Kidney (tissue), 14 donors: ENCODE results near the gene ORM2. TPM values are rescaled to one million over a fixed set of nuclear protein-coding genes. Genes with fewer than 3 reads are reported as not detected.

Experiments
- DNase-seq, 5 donors: peaks; one replicate each; pipeline ENCODE4 v3.0.0-alpha.2; 2013 to 2020
- FAIRE-seq: peaks from 2 replicates; lab custom pipeline; 2012; peaks lifted over from hg19 to GRCh38; lab: Jason Lieb, UNC
- H3K27ac ChIP-seq, 2 donors: one replicate each; pipeline ENCODE4 v1.7.0; 2013; ENCODE audit warnings: low read depth in 2 of 2, low read length in 2 of 2, inconsistent platforms in 1 of 2
- H3K27me3 ChIP-seq: one replicate; pipeline ENCODE4 v1.7.1; 2013; ENCODE audit warnings: low read length, inconsistent platforms; ENCODE audit not compliant: control insufficient read depth, insufficient read depth
- H3K36me3 ChIP-seq, 3 donors: one replicate each; pipeline versions ENCODE4 v1.7.0 to v1.7.1; 2013; ENCODE audit warnings: low read length in 3 of 3, control low read depth in 1 of 3, inconsistent platforms in 1 of 3; ENCODE audit not compliant: insufficient read depth in 3 of 3, control insufficient read depth in 2 of 3
- H3K4me1 ChIP-seq, 3 donors: one replicate each; pipeline versions ENCODE4 v1.7.0 to v1.7.1; 2013; ENCODE audit warnings: low read length in 3 of 3, inconsistent platforms in 1 of 3, low read depth in 1 of 3; ENCODE audit not compliant: control insufficient read depth in 2 of 3, insufficient read depth in 2 of 3
- H3K4me3 ChIP-seq, 3 donors: one replicate each; pipeline versions ENCODE4 v1.7.0 to v1.8.1; 2013; ENCODE audit warnings: low read length in 3 of 3, control low read depth in 1 of 3, inconsistent platforms in 1 of 3
- H3K9ac ChIP-seq, 3 donors: one replicate each; pipeline versions ENCODE4 v1.7.0 to v1.7.1; 2013; ENCODE audit warnings: low read length in 3 of 3, control low read depth in 1 of 3, inconsistent platforms in 1 of 3
- H3K9me3 ChIP-seq, 3 donors: one replicate each; pipeline versions ENCODE4 v1.7.0 to v1.7.1; 2013; ENCODE audit warnings: low read length in 3 of 3, control low read depth in 1 of 3, inconsistent platforms in 1 of 3; ENCODE audit not compliant: control insufficient read depth in 2 of 3, insufficient read depth in 1 of 3
- intact Hi-C: fragments of 100-400 bp; cut with DNase I; formaldehyde crosslinking; loops from one replicate; pipeline ENCODE4 v1.11.1; 2022
- polyA plus RNA-seq: library from polyadenylated mRNA; stranded (reverse); fragments of 350-450 nt; fragmentation: Illumina TruSeq; extraction: RNeasy Lipid Tissue Mini Kit (QIAGEN cat#74804); gene quantifications from one replicate; pipeline ENCODE4 v1.2.3, GENCODE V29; 2014; ENCODE audit warnings: low read depth, low replicate concordance; ENCODE audit not compliant: insufficient read depth
- total RNA-seq: library from RNA; stranded (reverse); fragmentation: NEBNext Ultra II Directional; extraction: Animal tissue kit (Norgen Biotek cat#: 25700); gene quantifications from one replicate; pipeline ENCODE4 v1.2.1, GENCODE V29; 2021
- TF ChIP-seq, protein P1 (sequence below): IDR thresholded peaks from 3 replicates; pipeline ENCODE4 v1.5.1; 2012; ENCODE audit warnings: mild to moderate bottlenecking, moderate library complexity, borderline replicate concordance; ENCODE audit not compliant: insufficient read depth; ENCODE audit errors: extremely low read depth
- donor health status: control.
- donor health status: control.
- donor health status: control.
- donor health status: control.
- donor health status: control.
- donor health status: DM: yes; HTN: yes; CAD: no.
- donor health status: Normal renal cell carcinoma (clear cell type).

Gene ORM2
- total and polyA plus RNA-seq, 2 donors from 2014 or later: not detected

DNA sequence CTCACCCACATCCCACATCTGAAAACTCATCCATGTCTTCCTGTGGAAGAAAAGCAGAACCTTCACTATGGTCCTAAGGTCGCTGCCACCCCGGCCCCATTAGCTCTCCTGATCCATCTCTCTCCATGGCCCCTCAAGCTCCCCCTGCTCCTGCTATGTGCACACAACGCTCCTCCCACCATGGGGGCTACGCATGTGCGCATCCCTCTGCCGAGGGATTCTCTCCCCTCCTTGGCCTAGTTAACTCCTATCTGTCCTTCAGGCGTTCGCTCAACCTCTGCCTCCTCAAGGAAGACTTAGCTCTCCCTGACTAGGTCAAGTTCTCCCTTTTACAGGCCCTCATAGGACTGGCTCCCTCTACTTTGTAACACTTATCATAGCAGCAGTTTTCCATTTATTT is 48.3 kb downstream of the ORM2 start:
- intact Hi-C loops: no loop called here
- TF ChIP-seq, protein P1, sequence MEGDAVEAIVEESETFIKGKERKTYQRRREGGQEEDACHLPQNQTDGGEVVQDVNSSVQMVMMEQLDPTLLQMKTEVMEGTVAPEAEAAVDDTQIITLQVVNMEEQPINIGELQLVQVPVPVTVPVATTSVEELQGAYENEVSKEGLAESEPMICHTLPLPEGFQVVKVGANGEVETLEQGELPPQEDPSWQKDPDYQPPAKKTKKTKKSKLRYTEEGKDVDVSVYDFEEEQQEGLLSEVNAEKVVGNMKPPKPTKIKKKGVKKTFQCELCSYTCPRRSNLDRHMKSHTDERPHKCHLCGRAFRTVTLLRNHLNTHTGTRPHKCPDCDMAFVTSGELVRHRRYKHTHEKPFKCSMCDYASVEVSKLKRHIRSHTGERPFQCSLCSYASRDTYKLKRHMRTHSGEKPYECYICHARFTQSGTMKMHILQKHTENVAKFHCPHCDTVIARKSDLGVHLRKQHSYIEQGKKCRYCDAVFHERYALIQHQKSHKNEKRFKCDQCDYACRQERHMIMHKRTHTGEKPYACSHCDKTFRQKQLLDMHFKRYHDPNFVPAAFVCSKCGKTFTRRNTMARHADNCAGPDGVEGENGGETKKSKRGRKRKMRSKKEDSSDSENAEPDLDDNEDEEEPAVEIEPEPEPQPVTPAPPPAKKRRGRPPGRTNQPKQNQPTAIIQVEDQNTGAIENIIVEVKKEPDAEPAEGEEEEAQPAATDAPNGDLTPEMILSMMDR: no peak
- Histone ChIP-seq H3K9ac (no peak overlapping the region), H3K27me3 (no peaks in the 10 kb centered on the region), H3K36me3 (peaks cover 2 to 8% (median 5%) of the 10 kb centered on the region in 3 donors), H3K4me1 (peaks cover 0 to 8% (median 0%) of the 10 kb centered on the region in 3 donors), H3K9me3 (no peaks in the 10 kb centered on the region), H3K4me3 (no peak overlapping the region), H3K27ac (no peak overlapping the region)
- DNase-seq: no peak
- FAIRE-seq: no peak

DNA sequence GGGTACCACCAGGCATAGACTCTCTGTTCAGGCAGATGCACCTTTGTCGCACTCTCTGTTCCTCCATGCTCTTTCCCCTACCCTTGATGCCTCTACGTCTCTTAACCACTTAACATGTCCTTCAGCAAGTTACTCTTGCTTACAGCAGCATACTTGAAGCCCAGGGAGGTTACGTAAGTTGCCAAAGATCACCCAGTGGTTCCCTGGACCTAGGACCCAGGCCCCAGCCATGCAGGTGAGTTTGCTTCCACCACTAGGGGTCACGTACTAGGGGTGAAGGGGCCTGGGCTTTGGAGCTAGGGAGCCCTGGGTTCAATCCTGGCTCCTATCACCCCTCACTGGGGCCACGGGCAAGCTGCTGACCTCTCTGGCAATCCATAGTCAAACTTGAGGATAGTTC is 49.2 kb downstream of the ORM2 start:
- DNase-seq: no peak
- intact Hi-C loops: no loop called here
- FAIRE-seq: no peak
- Histone ChIP-seq H3K9me3 (no peaks in the 10 kb centered on the region), H3K9ac (no peak overlapping the region), H3K4me1 (peaks cover 0 to 14% (median 0%) of the 10 kb centered on the region in 3 donors), H3K4me3 (no peak overlapping the region), H3K27me3 (no peaks in the 10 kb centered on the region), H3K36me3 (peaks cover 2 to 8% (median 5%) of the 10 kb centered on the region in 3 donors), H3K27ac (no peak overlapping the region)
- TF ChIP-seq, protein P1: no peak

Other genes starting within 250 kb of the ORM2 start
- 202 TPM for gene KIF12, start 230.6 kb upstream of the ORM2 start, total RNA-seq
- 155 TPM for gene KIF12, start 230.6 kb upstream of the ORM2 start, polyA plus RNA-seq
- gene COL27A1, start 174.3 kb upstream of the ORM2 start, total RNA-seq: 45.6 TPM
- gene COL27A1, start 174.3 kb upstream of the ORM2 start, polyA plus RNA-seq: 13.6 TPM
- not detected for gene ORM1, start 6.8 kb upstream of the ORM2 start, total RNA-seq
- gene ORM1, start 6.8 kb upstream of the ORM2 start, polyA plus RNA-seq: 0.73 TPM
- 52.1 TPM for gene AKNA, start 58.1 kb downstream of the ORM2 start, total RNA-seq
- 6.1 TPM for gene AKNA, start 58.1 kb downstream of the ORM2 start, polyA plus RNA-seq
- gene WHRN, start 175.6 kb downstream of the ORM2 start, total RNA-seq: 14.8 TPM
- 4.4 TPM for gene WHRN, start 175.6 kb downstream of the ORM2 start, polyA plus RNA-seq